Naive thymus-derived CD4-positive, alpha-beta T cell (primary cell): ENCODE results near the gene ODAD3. TPM values are rescaled to one million over a fixed set of nuclear protein-coding genes. Genes with fewer than 3 reads are reported as not detected.
"Not testable (repeated sequence)": the region's sequence is repeated elsewhere in the genome, so short reads cannot be mapped to it uniquely, and the experiment has no call there.

Experiments used
- ATAC-seq: fragments of 150-1000 bp; cut with Tn5 transposase; 2 replicates; pipeline ENCODE4 v1.10.0; 2021; ENCODE audit warnings: mild to moderate bottlenecking, moderate library complexity
- CTCF ChIA-PET: fragments of 350-600 bp; sonication (Branson Sonifier 250); formaldehyde crosslinking; loops from one replicate; lab custom pipeline; 2021; ENCODE audit warnings: antibody characterized with exemption; lab: Charles Lee
- POLR2A ChIA-PET: fragments of 350-600 bp; sonication (Branson Sonifier 250); formaldehyde crosslinking; loops from one replicate; lab custom pipeline; 2021; ENCODE audit warnings: antibody characterized with exemption, inconsistent platforms; lab: Charles Lee
- DNase-seq, 9 donors: peaks; one replicate each; pipeline versions ENCODE4 v3.0.0 to v3.0.0-alpha.2; 2020 to 2022; ENCODE audit warnings: mixed read lengths in 1 of 9
- H3K27ac ChIP-seq: one replicate; pipeline ENCODE4 v1.7.0; 2013; ENCODE audit warnings: mild to moderate bottlenecking, low read depth, low read length, moderate library complexity
- H3K27me3 ChIP-seq, 2 donors: one replicate each; pipeline ENCODE4 v1.7.0; 2013; ENCODE audit warnings: low read length in 2 of 2, mild to moderate bottlenecking in 2 of 2, moderate library complexity in 2 of 2; ENCODE audit not compliant: control insufficient read depth in 2 of 2, insufficient read depth in 2 of 2
- H3K36me3 ChIP-seq, 3 experiments: 1 replicate in 2 of 3; 2 replicates in 1 of 3; pipeline ENCODE4 v1.7.0; 2013; ENCODE audit warnings: low read length in 3 of 3, mild to moderate bottlenecking in 3 of 3, moderate library complexity in 1 of 3; ENCODE audit not compliant: insufficient read depth in 3 of 3, control insufficient read depth in 2 of 3
- H3K4me1 ChIP-seq, 2 donors: one replicate each; pipeline ENCODE4 v1.7.0; 2013; ENCODE audit warnings: low read length in 2 of 2, mild to moderate bottlenecking in 2 of 2, moderate library complexity in 1 of 2; ENCODE audit not compliant: control insufficient read depth in 2 of 2, insufficient read depth in 2 of 2
- H3K4me3 ChIP-seq: 2 replicates; pipeline ENCODE4 v1.7.0; 2013; ENCODE audit warnings: mild to moderate bottlenecking, low read length
- H3K9me3 ChIP-seq, 3 experiments: 1 replicate in 2 of 3; 2 replicates in 1 of 3; pipeline ENCODE4 v1.7.0; 2013; ENCODE audit warnings: low read length in 3 of 3; ENCODE audit not compliant: control insufficient read depth in 2 of 3
- H3K27ac Mint-ChIP-seq, 9 donors: one replicate each; pipeline ENCODE4 v1.8.0; 2020 to 2022; ENCODE audit warnings: mixed read lengths in 9 of 9, mild to moderate bottlenecking in 8 of 9, moderate library complexity in 5 of 9, inconsistent platforms in 2 of 9
- H3K27me3 Mint-ChIP-seq, 5 donors: one replicate each; pipeline ENCODE4 v1.8.0; 2021 to 2022; ENCODE audit warnings: mixed read lengths in 5 of 5, mild to moderate bottlenecking in 1 of 5
- H3K36me3 Mint-ChIP-seq, 5 donors: one replicate each; pipeline ENCODE4 v1.8.0; 2020 to 2022; ENCODE audit warnings: mixed read lengths in 5 of 5, mild to moderate bottlenecking in 3 of 5, inconsistent platforms in 1 of 5
- H3K4me1 Mint-ChIP-seq, 7 donors: one replicate each; pipeline ENCODE4 v1.8.0; 2020 to 2022; ENCODE audit warnings: mixed read lengths in 7 of 7, mild to moderate bottlenecking in 3 of 7, inconsistent platforms in 1 of 7
- H3K4me3 Mint-ChIP-seq, 10 donors: one replicate each; pipeline ENCODE4 v1.8.0; 2020 to 2022; ENCODE audit warnings: mild to moderate bottlenecking in 10 of 10, mixed read lengths in 10 of 10, moderate library complexity in 6 of 10, inconsistent platforms in 2 of 10
- H3K9me3 Mint-ChIP-seq, 11 donors: one replicate each; pipeline ENCODE4 v1.8.0; 2020 to 2022; ENCODE audit warnings: mixed read lengths in 11 of 11, mild to moderate bottlenecking in 4 of 11, inconsistent platforms in 1 of 11, moderate library complexity in 1 of 11
- intact Hi-C, 2 donors: fragments of 100-400 bp; cut with micrococcal nuclease; formaldehyde crosslinking; loops; one replicate each; pipeline ENCODE4 v1.15.1; 2023
- polyA plus RNA-seq, 2 donors: library from polyadenylated mRNA; unstranded; fragments of 300-500 nt; fragmentation: Illumina TruSeq; gene quantifications; one replicate each; pipeline ENCODE4 v1.2.3, GENCODE V29; 2021
- total RNA-seq, 6 experiments: library from RNA in 5 of 6; stranded (reverse) in 5 of 6; gene quantifications; 1 replicate in 5 of 6; 2 replicates in 1 of 6; pipeline ENCODE4 v1.2.3 and lab custom pipeline; 2021 to 2026

Gene ODAD3
- total and polyA plus RNA-seq, 7 experiments from 2014 or later, result not detected

- H3K36me3 Mint-ChIP-seq, H3K36me3 ChIP-seq, H3K9me3 Mint-ChIP-seq, H3K27ac Mint-ChIP-seq, H3K27me3 Mint-ChIP-seq, ATAC-seq, H3K4me1 Mint-ChIP-seq, intact Hi-C loops, POLR2A ChIA-PET, H3K4me3 ChIP-seq, H3K4me1 ChIP-seq, H3K27ac ChIP-seq, H3K9me3 ChIP-seq, H3K27me3 ChIP-seq, DNase-seq, H3K4me3 Mint-ChIP-seq: not testable (repeated sequence)
- CTCF ChIA-PET, result interaction anchor here (0.6 kb wide), 1 partner anchor 28 kb away, joined by 3 read pairs; no protein-coding TSS in a partner anchor
Observed at GRCh38 chr19:11455233-11455554, 20.3 kb upstream of the ODAD3 start.

- Histone ChIP-seq H3K27me3 (no peaks in the 10 kb centered on the region), H3K4me1 (no peaks in the 10 kb centered on the region), H3K9me3 (no peaks in the 10 kb centered on the region), H3K4me3 (no peak overlapping the region), H3K27ac (no peak overlapping the region), H3K36me3 (peaks cover 0 to 8% (median 0%) of the 10 kb centered on the region in 3 experiments)
- peaks cover 0 to 2% (median 0%) of the 10 kb centered on the region in 11 donors for H3K9me3 Mint-ChIP-seq
- DNase-seq (peak in 3 of 9 donors; percentile 9 to 15 (median 12)), ATAC-seq (peak; percentile 58)
- ChIA-PET CTCF (no interaction called here), POLR2A (no interaction called here)
- intact Hi-C loops, result loop anchor here in 1 of 2 donors (5.0 kb wide), 1 partner anchor 134 kb away; no protein-coding TSS in a partner anchor
- peaks cover 0 to 3% (median 0%) of the 10 kb centered on the region in 7 donors for H3K4me1 Mint-ChIP-seq
- no peak overlapping the region for H3K27ac Mint-ChIP-seq
- no peaks in the 10 kb centered on the region for H3K27me3 Mint-ChIP-seq
- H3K4me3 Mint-ChIP-seq, result peak overlapping the region in 1 of 10 donors; percentile 38
- H3K36me3 Mint-ChIP-seq, result no peaks in the 10 kb centered on the region
Observed at GRCh38 chr19:11453468-11454341, 18.8 kb upstream of the ODAD3 start.

GRCh38 chr19:11452620-11453310 lies 17.8 kb upstream of the ODAD3 start:
- ATAC-seq, result no peak
- CTCF ChIA-PET, result interaction anchor here (0.9 kb wide), 1 partner anchor 71 kb away, joined by 4 read pairs; no protein-coding TSS in a partner anchor

GRCh38 chr19:11451871-11452619 lies 17.1 kb upstream of the ODAD3 start:
- Histone ChIP-seq H3K9me3 (no peaks in the 10 kb centered on the region), H3K27me3 (no peaks in the 10 kb centered on the region), H3K4me1 (no peaks in the 10 kb centered on the region), H3K4me3 (no peak overlapping the region), H3K36me3 (peaks cover 0 to 25% (median 0%) of the 10 kb centered on the region in 3 experiments), H3K27ac (no peak overlapping the region)
- peaks cover 0 to 2% (median 0%) of the 10 kb centered on the region in 11 donors for H3K9me3 Mint-ChIP-seq
- peak overlapping the region in 1 of 9 donors; percentile 41 for H3K27ac Mint-ChIP-seq
- ChIA-PET CTCF (interaction anchor here (0.6 to 0.9 kb wide), 2 partner anchors 71 to 169 kb away, joined by 4 read pairs; no protein-coding TSS in a partner anchor), POLR2A (no interaction called here)
- intact Hi-C loops, result loop anchor here in 1 of 2 donors (5.0 kb wide), 1 partner anchor 135 kb away; no protein-coding TSS in a partner anchor
- peaks cover 0 to 3% (median 0%) of the 10 kb centered on the region in 7 donors for H3K4me1 Mint-ChIP-seq
- no peaks in the 10 kb centered on the region for H3K27me3 Mint-ChIP-seq
- ATAC-seq (no peak), DNase-seq (no peak)
- H3K36me3 Mint-ChIP-seq, result no peaks in the 10 kb centered on the region
- H3K4me3 Mint-ChIP-seq, result no peak overlapping the region

More at GRCh38 chr19:11452620-11453310, 17.8 kb upstream of the ODAD3 start:
- H3K27ac ChIP-seq, result no peak overlapping the region
- H3K4me1 ChIP-seq, result no peaks in the 10 kb centered on the region
- H3K4me3 Mint-ChIP-seq, result no peak overlapping the region
- DNase-seq, result no peak
- no peak overlapping the region for H3K27ac Mint-ChIP-seq
- intact Hi-C loops, result loop anchor here in 1 of 2 donors (5.0 kb wide), 1 partner anchor 135 kb away; no protein-coding TSS in a partner anchor
- no peaks in the 10 kb centered on the region for H3K27me3 ChIP-seq
- POLR2A ChIA-PET, result no interaction called here
- no peak overlapping the region for H3K4me3 ChIP-seq
- no peaks in the 10 kb centered on the region for H3K9me3 ChIP-seq
- H3K36me3 Mint-ChIP-seq, result no peaks in the 10 kb centered on the region
- H3K36me3 ChIP-seq, result peaks cover 0 to 17% (median 0%) of the 10 kb centered on the region in 3 experiments
- H3K4me1 Mint-ChIP-seq, result peaks cover 0 to 3% (median 0%) of the 10 kb centered on the region in 7 donors
- H3K9me3 Mint-ChIP-seq, result peaks cover 0 to 2% (median 0%) of the 10 kb centered on the region in 11 donors
- H3K27me3 Mint-ChIP-seq, result no peaks in the 10 kb centered on the region

GRCh38 chr19:11451327-11451870 lies 16.5 kb upstream of the ODAD3 start:
- DNase-seq (no peak), ATAC-seq (no peak)
- intact Hi-C loops, result loop anchor here in 1 of 2 donors (5.0 kb wide), 1 partner anchor 136 kb away; no protein-coding TSS in a partner anchor
- Histone ChIP-seq H3K4me3 (no peak overlapping the region), H3K4me1 (no peaks in the 10 kb centered on the region), H3K27ac (no peak overlapping the region), H3K9me3 (no peaks in the 10 kb centered on the region), H3K36me3 (peaks cover 0 to 31% (median 0%) of the 10 kb centered on the region in 3 experiments), H3K27me3 (no peaks in the 10 kb centered on the region)
- peaks cover 0 to 2% (median 0%) of the 10 kb centered on the region in 5 donors for H3K36me3 Mint-ChIP-seq
- H3K9me3 Mint-ChIP-seq, result peaks cover 0 to 2% (median 0%) of the 10 kb centered on the region in 11 donors
- no peaks in the 10 kb centered on the region for H3K27me3 Mint-ChIP-seq
- CTCF ChIA-PET, result interaction anchor here (0.6 kb wide), 1 partner anchor 68 kb away, joined by 4 read pairs; no protein-coding TSS in a partner anchor
- no peak overlapping the region for H3K27ac Mint-ChIP-seq
- POLR2A ChIA-PET, result no interaction called here
- no peak overlapping the region for H3K4me3 Mint-ChIP-seq
- H3K4me1 Mint-ChIP-seq, result peaks cover 0 to 3% (median 0%) of the 10 kb centered on the region in 7 donors
